ENCODE data around the gene LOXL1. TPM values are rescaled to one million over a fixed set of nuclear protein-coding genes. Genes with fewer than 3 reads are reported as not detected.
A peak's percentile ranks its signal among the peaks of the same experiment; 100 is the strongest.

The LOXL1 gene, protein sequence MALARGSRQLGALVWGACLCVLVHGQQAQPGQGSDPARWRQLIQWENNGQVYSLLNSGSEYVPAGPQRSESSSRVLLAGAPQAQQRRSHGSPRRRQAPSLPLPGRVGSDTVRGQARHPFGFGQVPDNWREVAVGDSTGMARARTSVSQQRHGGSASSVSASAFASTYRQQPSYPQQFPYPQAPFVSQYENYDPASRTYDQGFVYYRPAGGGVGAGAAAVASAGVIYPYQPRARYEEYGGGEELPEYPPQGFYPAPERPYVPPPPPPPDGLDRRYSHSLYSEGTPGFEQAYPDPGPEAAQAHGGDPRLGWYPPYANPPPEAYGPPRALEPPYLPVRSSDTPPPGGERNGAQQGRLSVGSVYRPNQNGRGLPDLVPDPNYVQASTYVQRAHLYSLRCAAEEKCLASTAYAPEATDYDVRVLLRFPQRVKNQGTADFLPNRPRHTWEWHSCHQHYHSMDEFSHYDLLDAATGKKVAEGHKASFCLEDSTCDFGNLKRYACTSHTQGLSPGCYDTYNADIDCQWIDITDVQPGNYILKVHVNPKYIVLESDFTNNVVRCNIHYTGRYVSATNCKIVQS
- 0.68 and 0.70 TPM in 2 replicates for total RNA-seq

GRCh38 chr15:73926219-73927002 is at the start of gene LOXL1:
Gene LOXL1 (plus strand): TSS chr15:73926462. CDS start chr15:73926784, 322 bp downstream.
- peak; percentile 71 for DNase-seq

- no peak for DNase-seq
Measured at GRCh38 chr15:73879426-73879825, 46.8 kb upstream of the LOXL1 start.

DNA sequence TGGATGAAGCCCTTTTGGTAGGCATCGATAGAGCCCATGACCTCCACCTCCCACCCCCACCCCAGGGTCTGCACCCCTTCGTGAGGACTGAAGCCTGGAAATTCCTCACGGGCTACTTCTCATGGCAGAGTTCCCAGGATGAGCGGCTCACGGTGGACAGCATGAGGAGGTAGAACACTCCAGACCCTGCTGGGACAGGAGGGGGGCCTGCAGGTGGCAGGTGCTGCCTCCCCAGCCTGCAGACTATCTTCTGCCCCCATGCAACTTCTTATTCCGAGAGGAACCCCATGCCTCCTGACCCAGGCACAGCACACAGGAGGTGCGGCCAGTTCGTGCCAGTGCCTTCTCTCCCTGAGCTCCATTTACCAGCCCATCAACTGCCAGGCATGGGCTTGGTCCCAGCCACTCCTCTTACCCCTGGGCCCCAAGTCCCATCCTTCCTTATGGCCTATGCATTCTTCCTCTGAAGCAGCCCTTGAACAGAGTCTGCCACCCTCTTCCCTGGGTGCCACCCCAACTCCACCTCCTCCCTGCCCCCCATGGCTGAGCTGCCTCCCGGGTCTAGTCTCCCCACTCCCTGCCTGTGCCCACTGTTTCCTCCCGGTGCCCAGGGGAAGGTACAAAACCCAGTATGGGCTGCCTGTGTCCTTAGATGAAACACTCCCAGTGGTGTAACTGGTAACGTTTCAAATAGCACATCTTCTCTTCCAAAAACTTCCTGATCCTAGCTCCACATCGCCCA is 44.5 kb upstream of the LOXL1 start:
- DNase-seq, result no peak

- no peak for DNase-seq
Measured at GRCh38 chr15:73882761-73883419, 43.4 kb upstream of the LOXL1 start.

DNA sequence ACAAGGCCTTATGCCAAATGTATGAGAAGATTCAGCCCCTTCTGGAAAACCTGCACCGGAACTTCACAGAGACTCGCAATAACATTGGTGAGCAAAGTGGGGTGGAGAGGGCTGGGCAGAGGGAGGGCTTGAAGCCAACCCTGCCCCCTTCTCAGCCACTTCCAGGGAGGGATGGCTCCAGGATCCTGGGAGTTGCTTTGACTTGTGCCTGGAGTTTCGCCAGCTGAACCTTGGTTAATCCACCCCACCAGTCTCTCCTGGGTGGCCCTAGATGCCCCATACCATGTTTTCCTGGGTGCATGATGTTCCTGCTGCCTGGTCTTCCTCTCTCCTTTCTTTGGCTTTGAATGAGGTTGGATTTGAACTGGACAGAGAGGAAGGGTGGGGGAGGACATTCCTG is 42.1 kb upstream of the LOXL1 start:
- DNase-seq, result no peak

GRCh38 chr15:73885954-73886700 is 40.1 kb upstream of the LOXL1 start:
- no peak for DNase-seq

GRCh38 chr15:73886717-73887345 is 39.4 kb upstream of the LOXL1 start:
- no peak for DNase-seq

- DNase-seq, result no peak
Measured at GRCh38 chr15:73887481-73887880, 38.8 kb upstream of the LOXL1 start.

DNA sequence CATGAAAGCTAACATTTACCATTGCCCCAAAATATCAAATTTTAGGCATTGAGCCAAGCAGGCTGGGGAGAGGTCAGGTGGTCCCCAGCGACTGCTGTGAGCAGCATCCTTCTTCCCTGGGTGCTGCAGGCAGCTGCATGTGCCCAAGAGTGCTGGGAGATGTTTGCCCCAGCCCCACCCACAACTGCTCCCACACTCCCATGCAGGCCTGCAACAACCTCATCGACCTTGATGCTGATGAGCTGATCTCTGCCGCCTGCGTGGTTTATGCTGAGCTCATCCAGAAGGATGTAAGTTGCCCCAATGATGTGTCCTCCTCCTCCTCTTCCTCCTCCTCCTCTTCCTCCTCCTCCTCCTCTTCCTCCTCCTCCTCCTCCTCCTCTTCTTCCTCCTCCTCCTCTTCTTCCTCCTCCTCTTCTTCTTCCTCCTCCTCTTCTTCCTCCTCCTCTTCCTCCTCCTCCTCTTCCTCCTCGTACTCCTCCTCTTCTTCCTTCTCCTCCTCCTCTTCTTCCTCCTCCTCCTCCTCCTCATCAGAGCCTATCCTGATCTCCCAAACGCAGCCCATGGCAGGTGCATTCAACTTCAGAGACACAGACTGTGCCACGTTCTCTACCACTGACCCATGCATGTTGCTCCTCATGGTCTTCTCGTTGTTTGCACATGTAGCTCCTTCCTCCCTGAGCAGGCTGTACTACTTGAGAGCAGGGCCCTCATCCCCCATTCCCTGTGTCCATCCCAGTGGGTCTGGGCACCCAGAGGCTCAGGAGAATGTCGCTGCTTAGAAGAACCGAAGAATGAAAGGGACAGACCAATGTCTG is 37.8 kb upstream of the LOXL1 start:
- DNase-seq, result no peak

DNA sequence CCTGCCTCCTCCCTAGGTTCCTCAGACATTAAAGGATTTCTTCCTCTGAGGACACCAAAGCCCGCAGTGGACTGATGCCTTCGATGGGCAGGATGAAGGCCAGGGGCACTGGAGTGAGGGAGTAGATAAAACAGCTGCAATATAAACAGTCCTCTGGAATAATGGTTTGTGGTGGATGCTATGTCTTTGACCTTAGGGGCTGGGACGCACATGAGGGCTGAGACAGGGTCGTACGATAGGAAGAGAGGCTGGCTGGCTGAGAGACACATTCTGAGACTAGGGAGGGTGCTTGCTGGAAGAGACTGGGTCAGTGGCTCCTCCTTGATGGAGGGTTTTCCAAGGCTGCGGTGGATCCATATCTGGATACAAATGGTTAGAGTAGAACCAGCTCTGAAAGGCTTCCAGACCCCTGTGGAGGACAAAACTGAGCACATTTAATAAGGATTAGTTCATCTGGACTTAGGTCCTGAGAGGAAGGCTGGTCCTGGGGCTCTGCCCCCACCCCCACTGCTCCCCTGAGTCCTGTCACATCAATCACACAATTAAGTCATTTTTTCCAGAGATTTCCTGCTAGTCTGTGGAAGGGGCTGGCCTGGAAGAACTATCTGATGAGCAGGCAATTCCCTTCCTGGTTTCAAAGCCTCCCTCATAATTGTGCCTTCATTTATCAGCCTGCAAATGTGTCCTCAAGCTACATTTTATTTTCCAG is 37.1 kb upstream of the LOXL1 start:
- no peak for DNase-seq

DNA sequence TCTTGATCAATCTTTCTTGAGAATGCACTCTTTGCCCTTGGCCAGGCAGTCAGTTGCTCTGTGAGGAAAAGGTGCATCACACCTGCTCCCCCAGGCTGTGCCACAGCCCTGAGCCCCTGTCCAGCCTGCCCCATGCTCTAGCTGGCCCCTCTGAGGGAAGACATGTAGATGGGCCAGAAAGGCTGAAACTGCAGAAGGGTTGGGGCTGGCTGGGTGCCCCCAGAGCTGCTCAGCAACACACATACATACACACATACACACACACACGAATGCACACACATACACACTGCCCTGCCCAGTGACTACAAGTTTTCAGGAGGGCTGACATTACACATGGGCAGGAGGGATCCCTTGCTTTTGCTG is 36.5 kb upstream of the LOXL1 start:
- DNase-seq, result no peak

DNA sequence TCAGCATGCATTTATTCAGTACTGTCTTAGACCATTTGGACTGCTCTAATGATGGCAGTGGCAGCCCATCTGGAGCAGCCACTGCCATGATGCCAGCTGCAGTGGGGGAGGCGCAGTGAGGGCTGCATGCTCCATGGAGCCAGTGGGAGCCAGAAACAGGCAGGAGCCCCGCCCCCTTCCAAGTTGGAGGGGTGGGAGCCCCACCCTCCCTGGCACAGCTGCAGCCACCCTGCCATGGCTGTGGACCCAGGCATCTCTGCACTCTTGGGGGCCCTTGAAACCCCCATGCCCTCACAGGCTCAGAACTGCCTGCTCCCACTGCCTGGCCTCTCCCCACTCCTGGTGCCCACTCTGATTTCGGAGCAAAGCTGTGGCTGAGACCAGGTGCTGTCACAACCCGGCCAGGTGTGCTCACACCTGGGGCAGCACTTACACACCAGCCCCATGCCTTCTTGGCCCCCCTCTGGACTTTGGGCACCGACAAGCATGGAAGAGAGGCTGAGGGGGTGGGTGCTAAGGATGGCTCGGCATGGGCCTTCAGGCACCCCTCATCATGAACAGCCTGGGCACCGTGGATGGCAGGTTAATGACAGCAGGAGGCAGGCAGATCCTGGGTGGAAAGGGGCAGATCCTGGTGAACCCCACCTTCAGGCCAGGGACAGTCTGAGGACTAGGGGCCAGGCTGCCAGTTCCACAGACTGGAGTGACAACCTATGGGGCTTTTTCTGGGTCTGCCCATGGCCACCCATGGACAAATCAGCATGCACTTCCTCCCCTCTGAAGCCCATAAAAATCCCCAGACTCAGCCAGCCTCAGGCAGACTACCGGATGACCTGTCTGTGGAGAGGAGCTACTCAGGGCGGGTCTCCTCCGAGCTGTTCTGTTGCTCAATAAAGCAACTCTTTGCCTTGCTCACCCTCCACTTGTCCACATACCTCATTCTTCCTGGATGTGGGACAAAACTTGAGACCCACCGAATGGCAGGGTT is 34.6 kb upstream of the LOXL1 start:
- no peak for DNase-seq

- no peak for DNase-seq
Measured at GRCh38 chr15:73892446-73893226, 33.6 kb upstream of the LOXL1 start.

GRCh38 chr15:73894133-73894814 is 32.0 kb upstream of the LOXL1 start:
- DNase-seq, result no peak

DNA sequence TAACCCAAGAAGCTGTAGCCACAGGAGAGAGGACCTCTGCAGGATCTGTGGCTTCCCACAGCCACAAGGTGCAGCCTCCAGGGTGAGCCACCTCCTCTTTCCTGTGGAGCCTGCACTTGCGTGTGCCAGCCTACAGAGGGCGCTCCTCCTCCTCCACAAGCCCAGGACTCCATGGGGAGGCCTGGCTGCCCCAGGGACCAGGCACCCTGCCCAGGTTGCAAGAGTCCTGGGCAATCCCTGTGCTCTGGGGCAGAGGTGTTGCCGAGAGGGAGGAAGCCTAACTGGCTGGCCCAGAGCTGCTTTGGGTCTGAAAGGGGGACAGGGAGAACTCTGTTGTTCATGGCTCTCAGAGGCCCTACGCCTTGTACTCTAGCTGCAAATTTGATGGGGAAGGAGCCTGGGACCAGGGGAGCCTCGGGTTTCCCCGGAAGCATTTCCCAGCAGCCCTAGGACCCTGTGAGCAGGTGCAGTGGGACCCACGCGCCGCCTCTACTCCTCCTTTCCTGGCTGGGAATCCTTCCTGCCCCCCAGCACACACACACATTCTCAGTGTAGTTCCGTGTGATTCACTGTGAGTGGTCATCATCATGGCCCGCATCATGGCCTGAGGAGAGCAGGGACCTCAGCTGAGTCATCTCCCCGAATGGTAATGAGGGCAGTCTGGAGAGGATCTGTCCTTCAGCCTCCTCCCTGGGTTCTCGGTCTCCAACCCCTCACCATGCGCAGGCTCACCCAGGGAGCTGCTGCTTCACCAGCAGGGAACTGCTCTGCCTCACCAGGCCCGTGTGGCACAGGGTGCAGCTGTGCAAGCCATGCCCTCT is 28.6 kb upstream of the LOXL1 start:
- peak; percentile 77 for DNase-seq

Data from dermis blood vessel endothelial cell (primary cell).